ENCODE measurements around the gene SPAAR.

DNA sequence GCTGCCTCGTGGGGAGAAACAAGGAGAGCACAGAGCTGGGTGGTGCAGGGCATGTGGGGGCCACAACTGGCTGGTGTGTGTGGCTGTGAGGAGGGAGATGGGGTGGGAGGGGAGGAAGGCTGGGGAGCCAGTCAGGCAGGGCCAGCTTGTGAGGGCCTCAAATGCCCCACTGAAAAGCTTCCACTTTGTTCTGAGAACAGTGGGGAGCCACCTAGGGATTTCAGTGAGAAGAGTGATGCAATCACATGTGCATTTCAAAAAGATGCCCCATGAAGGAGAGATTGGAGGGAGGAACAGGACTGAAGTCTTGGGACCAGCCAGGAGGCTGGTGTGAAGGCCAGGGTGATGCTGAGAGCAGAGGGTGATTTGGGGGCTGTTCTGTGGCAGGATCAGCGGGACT is 40.4 kb upstream of the SPAAR start:
- TF ChIP-seq, protein P1, sequence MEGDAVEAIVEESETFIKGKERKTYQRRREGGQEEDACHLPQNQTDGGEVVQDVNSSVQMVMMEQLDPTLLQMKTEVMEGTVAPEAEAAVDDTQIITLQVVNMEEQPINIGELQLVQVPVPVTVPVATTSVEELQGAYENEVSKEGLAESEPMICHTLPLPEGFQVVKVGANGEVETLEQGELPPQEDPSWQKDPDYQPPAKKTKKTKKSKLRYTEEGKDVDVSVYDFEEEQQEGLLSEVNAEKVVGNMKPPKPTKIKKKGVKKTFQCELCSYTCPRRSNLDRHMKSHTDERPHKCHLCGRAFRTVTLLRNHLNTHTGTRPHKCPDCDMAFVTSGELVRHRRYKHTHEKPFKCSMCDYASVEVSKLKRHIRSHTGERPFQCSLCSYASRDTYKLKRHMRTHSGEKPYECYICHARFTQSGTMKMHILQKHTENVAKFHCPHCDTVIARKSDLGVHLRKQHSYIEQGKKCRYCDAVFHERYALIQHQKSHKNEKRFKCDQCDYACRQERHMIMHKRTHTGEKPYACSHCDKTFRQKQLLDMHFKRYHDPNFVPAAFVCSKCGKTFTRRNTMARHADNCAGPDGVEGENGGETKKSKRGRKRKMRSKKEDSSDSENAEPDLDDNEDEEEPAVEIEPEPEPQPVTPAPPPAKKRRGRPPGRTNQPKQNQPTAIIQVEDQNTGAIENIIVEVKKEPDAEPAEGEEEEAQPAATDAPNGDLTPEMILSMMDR (IDR thresholded peaks at IDR 0.05; ENCODE audit: borderline replicate concordance, extremely low read depth, low read length, poor library complexity, severe bottlenecking): no peak
- TF ChIP-seq EZH2 (IDR thresholded peaks at IDR 0.05; ENCODE audit: borderline replicate concordance, low read depth, low read length, severe bottlenecking): no peak
